Stomach (tissue), 9 donors: ENCODE results near the gene FAM131A. TPM values are rescaled to one million over a fixed set of nuclear protein-coding genes. Genes with fewer than 3 reads are reported as not detected.

Experiments used
- DNase-seq, 2 donors: peaks; one replicate each; pipeline versions ENCODE4 v3.0.0 to v3.0.0-alpha.2; 2013 to 2019
- H3K27ac ChIP-seq, 5 donors: fragments of 200-600 bp in 4 of 5; sonication (generic) in 4 of 5; one replicate each; pipeline ENCODE4 v1.5.1; 2013 to 2019; ENCODE audit warnings: mild to moderate bottlenecking in 1 of 5, moderate library complexity in 1 of 5
- H3K27me3 ChIP-seq, 3 donors: fragments of 200-600 bp; sonication (generic); one replicate each; pipeline ENCODE4 v1.5.1; 2017 to 2019; ENCODE audit warnings: mixed run types in 1 of 3
- H3K36me3 ChIP-seq, 4 donors: fragments of 200-600 bp; sonication (generic); 1 replicate in 3 of 4; 2 replicates in 1 of 4; pipeline ENCODE4 v1.5.1; 2016 to 2019
- H3K4me1 ChIP-seq, 4 donors: fragments of 200-600 bp; sonication (generic); one replicate each; pipeline ENCODE4 v1.5.1; 2016 to 2019
- H3K4me3 ChIP-seq, 4 donors: fragments of 200-600 bp; sonication (generic) in 3 of 4; one replicate each; pipeline ENCODE4 v1.5.1; 2016 to 2019; ENCODE audit warnings: mild to moderate bottlenecking in 1 of 4
- H3K9me3 ChIP-seq, 4 donors: fragments of 200-600 bp; sonication (generic); one replicate each; pipeline ENCODE4 v1.5.1; 2016 to 2019
- CTCF ChIP-seq, 7 experiments: fragments of 450-650 bp in 4 of 7; fragments of 200-600 bp in 3 of 7; sonication (generic) in 3 of 7; IDR thresholded peaks; one replicate each; pipeline ENCODE4 v1.5.1; 2016 to 2019; ENCODE audit warnings: antibody characterized with exemption in 7 of 7, control low read depth in 2 of 7, mild to moderate bottlenecking in 1 of 7
- EP300 ChIP-seq: sonication (generic); formaldehyde crosslinking; IDR thresholded peaks from one replicate; pipeline ENCODE4 v1.6.1; 2017; ENCODE audit warnings: antibody characterized with exemption
- POLR2A ChIP-seq, 4 donors: fragments of 450-650 bp; IDR thresholded peaks; one replicate each; pipeline ENCODE4 v1.6.1; 2016; ENCODE audit warnings: antibody characterized with exemption in 4 of 4, control low read depth in 2 of 4, mild to moderate bottlenecking in 1 of 4, moderate library complexity in 1 of 4
- POLR2AphosphoS5 ChIP-seq, 3 donors: sonication (generic); formaldehyde crosslinking; IDR thresholded peaks; one replicate each; pipeline ENCODE4 v1.6.1; 2016; ENCODE audit warnings: antibody characterized with exemption in 3 of 3
- WGBS, 5 donors: extraction: QIAGEN DNeasy Blood & Tissue Kit in 3 of 5; methylation state at CpG; one replicate each; pipeline versions ENCODE4 v1.1.5 to v1.1.7; 2013 to 2018; 5-methylcytosine and 5-hydroxymethylcytosine counted together
- intact Hi-C: fragments of 100-400 bp; cut with DNase I; formaldehyde crosslinking; loops from one replicate; pipeline ENCODE4 v1.15.1; 2023; ENCODE audit warnings: low total_unique reads
- polyA plus RNA-seq, 3 donors: library from polyadenylated mRNA; stranded (reverse); fragments of 200-250 nt; gene quantifications; one replicate each; pipeline ENCODE4 v1.2.3, GENCODE V29; 2013
- total RNA-seq, 5 donors: library from RNA; depleted of rRNA; stranded (reverse); fragments of >200 nt; gene quantifications; one replicate each; pipeline versions ENCODE4 v1.1.0 to v1.2.3, GENCODE V29; 2014 to 2016
- donor health status: healthy with polysubstance abuse.
- donor health status: Bipolar disorder and iron deficiency.
- donor health status: healthy.

FAM131A gene
- total and polyA plus RNA-seq, 8 donors, result 1.8 to 73.2 (median 12.8) TPM

DNA sequence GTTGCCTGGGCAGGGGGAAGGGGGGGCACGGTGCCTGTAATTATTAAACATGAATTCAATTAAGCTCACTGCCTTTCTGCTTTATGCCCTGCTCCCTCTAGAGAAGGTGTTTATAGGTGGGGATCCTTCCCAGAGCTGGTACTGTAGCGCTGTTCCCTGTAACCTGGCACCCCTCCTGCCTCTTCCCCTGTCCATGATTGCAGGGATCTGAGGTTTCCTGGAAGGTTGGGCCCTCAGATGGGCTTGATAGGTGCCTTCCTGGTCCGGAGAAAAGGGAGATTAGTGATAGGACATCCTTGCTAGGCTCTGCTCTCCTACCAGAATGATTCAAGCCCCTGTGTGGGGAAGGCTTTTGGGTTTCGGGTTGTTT lies 2.1 kb upstream of the FAM131A start:
- intact Hi-C loops, result no loop called here
- peak overlapping the region; percentile 69 to 91 (median 82) for H3K4me3 ChIP-seq
- no peaks in the 10 kb centered on the region for H3K9me3 ChIP-seq
- no peak for TF ChIP-seq POLR2AphosphoS5 (IDR thresholded peaks at IDR 0.05)
- H3K4me1 ChIP-seq, result peaks cover 34 to 81% (median 44%) of the 10 kb centered on the region in 4 donors
- DNase-seq, result no peak
- 27 to 44% (median 40%) methylated on average over 4 of the region's 4 CpGs for WGBS, 5 donors
- H3K27ac ChIP-seq, result peak overlapping the region; percentile 96 to 99 (median 99)
- no peaks in the 10 kb centered on the region for H3K27me3 ChIP-seq
- H3K36me3 ChIP-seq, result peaks cover 46 to 52% (median 51%) of the 10 kb centered on the region in 4 donors

DNA sequence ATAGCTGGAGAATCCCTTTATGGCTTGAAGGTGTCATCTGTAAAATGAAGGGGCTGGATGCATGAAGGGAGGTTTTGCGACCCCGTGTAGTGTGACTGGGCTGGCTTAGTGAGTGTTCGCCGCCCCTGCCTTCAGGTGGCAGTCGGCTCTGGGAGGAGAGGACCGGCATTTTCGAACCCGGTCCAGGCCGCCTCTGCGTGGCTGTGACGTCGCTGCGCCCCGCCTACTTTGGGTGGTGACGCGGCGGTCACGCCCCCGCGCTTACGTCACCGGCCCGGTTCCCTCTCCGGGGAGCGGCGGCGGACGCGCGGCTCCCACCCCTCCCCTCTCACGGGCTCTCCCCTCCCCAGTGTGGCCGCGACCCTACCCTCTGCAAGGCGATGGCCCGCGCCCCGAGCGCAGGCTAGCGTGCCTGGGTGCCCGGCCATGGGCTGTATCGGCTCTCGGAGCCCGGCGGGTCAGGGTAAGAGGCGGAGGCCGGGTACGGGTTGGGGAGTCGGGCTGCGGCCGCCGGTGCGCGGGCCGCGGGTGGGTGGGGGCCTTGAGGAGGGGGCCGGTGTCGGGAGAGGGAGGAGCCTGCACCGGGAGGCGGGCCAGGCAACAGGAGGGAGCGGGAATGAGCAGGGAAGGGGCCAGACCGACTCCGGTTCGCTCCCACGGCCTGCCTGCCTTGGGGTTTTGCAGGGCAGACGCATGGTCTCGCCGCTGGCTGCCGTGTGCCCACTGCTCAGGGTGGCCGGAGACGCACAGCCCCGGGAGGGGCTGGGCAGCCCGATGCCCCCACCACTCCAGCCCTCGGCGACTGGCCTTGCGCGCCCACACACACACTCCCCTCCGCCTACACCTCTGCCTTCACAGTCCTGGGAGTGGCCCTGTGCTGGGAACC lies 1.5 kb upstream of the FAM131A start:
- peak; percentile 90 to 96 for DNase-seq
- H3K27ac ChIP-seq, result peak overlapping the region; percentile 96 to 99 (median 99)
- no peaks in the 10 kb centered on the region for H3K9me3 ChIP-seq
- WGBS, 5 donors, result 1% methylated on average over 31 to 77 of the region's 77 CpGs
- intact Hi-C loops, result no loop called here
- peaks cover 34 to 86% (median 47%) of the 10 kb centered on the region in 4 donors for H3K4me1 ChIP-seq
- H3K27me3 ChIP-seq, result no peaks in the 10 kb centered on the region
- peak; percentile 33 for TF ChIP-seq EP300
- TF ChIP-seq POLR2A (IDR thresholded peaks at IDR 0.05), result peak in 1 of 4 donors; percentile 58
- peak; percentile 88 to 96 (median 92) for TF ChIP-seq POLR2AphosphoS5 (IDR thresholded peaks at IDR 0.05)
- no peak for TF ChIP-seq CTCF (IDR thresholded peaks at IDR 0.05)
- H3K36me3 ChIP-seq, result peaks cover 41 to 45% (median 44%) of the 10 kb centered on the region in 4 donors
- H3K4me3 ChIP-seq, result peak overlapping the region; percentile 69 to 91 (median 82)

DNA sequence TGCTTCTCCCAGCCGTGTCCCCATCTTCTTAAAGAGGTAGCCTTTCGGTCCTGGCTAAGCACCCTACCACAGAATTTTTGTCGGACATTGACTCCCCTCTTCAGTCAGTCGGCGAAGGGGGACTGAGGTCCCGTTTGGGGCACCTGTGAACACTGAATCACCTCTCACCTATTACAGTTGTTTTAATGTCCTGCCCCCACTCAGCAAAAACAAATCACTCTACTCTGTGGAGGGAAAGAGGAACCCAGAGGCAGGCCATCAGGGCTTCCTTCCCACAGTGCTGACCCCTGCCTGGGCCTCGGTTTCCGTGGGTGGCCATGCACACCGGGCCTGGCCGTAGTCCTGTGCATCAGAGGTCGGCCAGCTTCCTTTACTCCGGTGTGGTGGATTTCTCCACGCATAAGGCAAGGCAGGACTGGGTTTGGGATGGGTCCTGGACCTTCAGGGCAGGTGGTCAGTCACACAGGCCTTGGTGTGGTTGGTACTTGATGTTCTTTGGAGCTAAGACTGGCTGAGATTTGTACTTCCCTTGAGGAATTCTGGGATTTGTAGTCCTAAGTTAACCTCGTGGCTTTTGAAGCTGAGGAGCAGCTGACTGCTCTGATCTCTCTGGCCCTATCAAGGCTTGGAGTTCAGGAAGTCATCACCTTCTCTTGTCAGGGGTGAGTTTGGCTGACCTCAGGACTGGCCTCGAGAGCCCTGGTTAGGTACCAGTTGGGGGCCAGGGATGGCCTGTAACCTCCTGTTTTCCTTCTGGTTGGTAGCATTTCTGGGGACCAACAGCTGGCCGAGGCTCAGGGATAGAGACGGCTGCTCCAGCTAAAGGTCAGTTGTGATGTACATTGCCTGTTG lies 627 bp upstream of the FAM131A start:
- Histone ChIP-seq H3K36me3 (peaks cover 33 to 44% (median 40%) of the 10 kb centered on the region in 4 donors), H3K27ac (peak overlapping the region; percentile 96 to 99 (median 99)), H3K9me3 (no peaks in the 10 kb centered on the region), H3K4me3 (peak overlapping the region; percentile 69 to 91 (median 82)), H3K27me3 (no peaks in the 10 kb centered on the region), H3K4me1 (peaks cover 34 to 86% (median 53%) of the 10 kb centered on the region in 4 donors)
- 15 to 21% (median 17%) methylated on average over 16 to 17 of the region's 17 CpGs for WGBS, 5 donors
- peak in 1 of 2 donors; percentile 78 for DNase-seq
- intact Hi-C loops, result no loop called here
- no peak for TF ChIP-seq CTCF (IDR thresholded peaks at IDR 0.05)
- TF ChIP-seq POLR2AphosphoS5 (IDR thresholded peaks at IDR 0.05), result peak in 2 of 3 donors; percentile 48 to 63
- no peak for TF ChIP-seq EP300
- TF ChIP-seq POLR2A (IDR thresholded peaks at IDR 0.05), result no peak

DNA sequence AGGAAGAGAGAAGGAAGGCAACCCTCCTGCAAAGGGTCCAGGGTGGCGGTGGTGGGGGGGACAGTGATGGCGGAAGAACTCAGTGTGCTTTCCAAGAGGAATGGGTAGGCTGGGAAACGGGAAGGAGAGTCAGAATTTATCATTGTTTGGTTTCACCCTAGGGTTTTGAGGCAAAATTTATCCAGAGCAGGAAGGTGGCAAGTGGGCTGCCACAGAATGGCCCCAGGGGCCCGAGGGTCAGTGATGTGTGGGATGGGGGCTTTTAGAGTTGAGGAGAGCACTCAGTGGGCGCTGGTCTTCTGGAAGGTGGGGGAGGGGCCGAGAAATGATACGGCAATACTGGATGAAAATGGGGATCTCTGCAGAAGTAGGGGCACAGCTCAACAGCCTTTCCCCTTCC lies 581 bp downstream of the FAM131A start:
- no peaks in the 10 kb centered on the region for H3K27me3 ChIP-seq
- no peak for DNase-seq
- TF ChIP-seq POLR2A (IDR thresholded peaks at IDR 0.05), result no peak
- no peak for TF ChIP-seq CTCF (IDR thresholded peaks at IDR 0.05)
- TF ChIP-seq POLR2AphosphoS5 (IDR thresholded peaks at IDR 0.05), result no peak
- TF ChIP-seq EP300, result no peak

More for the DNA sequence above, 581 bp downstream of the FAM131A start:
- peak overlapping the region; percentile 27 to 69 (median 30) for H3K4me3 ChIP-seq
- peaks cover 35 to 44% (median 40%) of the 10 kb centered on the region in 4 donors for H3K36me3 ChIP-seq
- intact Hi-C loops, result no loop called here
- no peaks in the 10 kb centered on the region for H3K9me3 ChIP-seq
- peaks cover 34 to 81% (median 53%) of the 10 kb centered on the region in 4 donors for H3K4me1 ChIP-seq
- H3K27ac ChIP-seq, result peak overlapping the region; percentile 55 to 99 (median 98)
- WGBS, 5 donors, result 55 to 88% (median 78%) methylated on average over 7 of the region's 7 CpGs
